Activated naive CD8-positive, alpha-beta T cell treated with anti-CD3 and anti-CD28 coated beads for 36 hours (primary cell): ENCODE measurements around the gene FHAD1. TPM values are rescaled to one million over a fixed set of nuclear protein-coding genes. Genes with fewer than 3 reads are reported as not detected.

Source experiments
- DNase-seq: peaks from one replicate; pipeline ENCODE4 v3.0.0; 2021
- H3K27ac Mint-ChIP-seq: one replicate; pipeline ENCODE4 v1.8.0; 2022; ENCODE audit warnings: mild to moderate bottlenecking, moderate library complexity, mixed read lengths
- H3K27me3 Mint-ChIP-seq: one replicate; pipeline ENCODE4 v1.8.0; 2022; ENCODE audit warnings: mild to moderate bottlenecking, mixed read lengths
- H3K36me3 Mint-ChIP-seq: one replicate; pipeline ENCODE4 v1.8.0; 2021; ENCODE audit warnings: mild to moderate bottlenecking, mixed read lengths
- H3K4me1 Mint-ChIP-seq: one replicate; pipeline ENCODE4 v1.8.0; 2021; ENCODE audit warnings: mixed read lengths
- H3K4me3 Mint-ChIP-seq: one replicate; pipeline ENCODE4 v1.8.0; 2022; ENCODE audit warnings: mild to moderate bottlenecking, moderate library complexity, mixed read lengths
- H3K9me3 Mint-ChIP-seq: one replicate; pipeline ENCODE4 v1.8.0; 2022; ENCODE audit warnings: mixed read lengths
- total RNA-seq, 2 experiments: library from RNA; stranded (reverse); gene quantifications; one replicate each; pipeline ENCODE4 v1.2.3, GENCODE V29; 2021

Gene FHAD1
- total RNA-seq, 2 experiments from 2014 or later, result 0.49 to 0.70 TPM

GRCh38 chr1:15391366-15391765 is 144.3 kb downstream of the FHAD1 start:
- Mint-ChIP-seq H3K4me3 (no peak overlapping the region), H3K27me3 (peaks cover 17% of the 10 kb centered on the region), H3K27ac (no peak overlapping the region), H3K9me3 (no peaks in the 10 kb centered on the region), H3K36me3 (no peaks in the 10 kb centered on the region), H3K4me1 (peaks cover 2% of the 10 kb centered on the region)
- DNase-seq, result no peak

- Mint-ChIP-seq H3K36me3 (peaks cover 4% of the 10 kb centered on the region), H3K27ac (no peak overlapping the region), H3K27me3 (no peaks in the 10 kb centered on the region), H3K9me3 (no peaks in the 10 kb centered on the region), H3K4me3 (no peak overlapping the region), H3K4me1 (no peaks in the 10 kb centered on the region)
- DNase-seq, result no peak
Measured at GRCh38 chr1:15393475-15394257, 146.6 kb downstream of the FHAD1 start.

- H3K27ac Mint-ChIP-seq, result no peak overlapping the region
- H3K36me3 Mint-ChIP-seq, result peaks cover 4% of the 10 kb centered on the region
- DNase-seq, result no peak
- no peaks in the 10 kb centered on the region for H3K27me3 Mint-ChIP-seq
- H3K4me1 Mint-ChIP-seq, result no peaks in the 10 kb centered on the region
- no peak overlapping the region for H3K4me3 Mint-ChIP-seq
- peaks cover 1% of the 10 kb centered on the region for H3K9me3 Mint-ChIP-seq
Measured at GRCh38 chr1:15394258-15394690, 147.3 kb downstream of the FHAD1 start.

GRCh38 chr1:15397236-15397635 is 150.2 kb downstream of the FHAD1 start:
- H3K36me3 Mint-ChIP-seq, result peaks cover 4% of the 10 kb centered on the region
- no peak for DNase-seq

GRCh38 chr1:15399710-15400109 is 152.7 kb downstream of the FHAD1 start:
- peaks cover 4% of the 10 kb centered on the region for H3K36me3 Mint-ChIP-seq
- no peak overlapping the region for H3K27ac Mint-ChIP-seq
- no peak for DNase-seq
- H3K9me3 Mint-ChIP-seq, result peaks cover 4% of the 10 kb centered on the region
- H3K4me1 Mint-ChIP-seq, result no peaks in the 10 kb centered on the region
- H3K27me3 Mint-ChIP-seq, result no peaks in the 10 kb centered on the region
- H3K4me3 Mint-ChIP-seq, result no peak overlapping the region

More at GRCh38 chr1:15397236-15397635, 150.2 kb downstream of the FHAD1 start:
- H3K27ac Mint-ChIP-seq, result no peak overlapping the region
- peaks cover 4% of the 10 kb centered on the region for H3K9me3 Mint-ChIP-seq
- H3K27me3 Mint-ChIP-seq, result no peaks in the 10 kb centered on the region
- no peaks in the 10 kb centered on the region for H3K4me1 Mint-ChIP-seq
- H3K4me3 Mint-ChIP-seq, result no peak overlapping the region

- no peak overlapping the region for H3K27ac Mint-ChIP-seq
- peaks cover 4% of the 10 kb centered on the region for H3K9me3 Mint-ChIP-seq
- peaks cover 4% of the 10 kb centered on the region for H3K36me3 Mint-ChIP-seq
- H3K4me3 Mint-ChIP-seq, result no peak overlapping the region
- no peaks in the 10 kb centered on the region for H3K27me3 Mint-ChIP-seq
- no peak for DNase-seq
- H3K4me1 Mint-ChIP-seq, result no peaks in the 10 kb centered on the region
Measured at GRCh38 chr1:15400627-15401026, 153.6 kb downstream of the FHAD1 start.

- H3K27me3 Mint-ChIP-seq, result no peaks in the 10 kb centered on the region
- H3K36me3 Mint-ChIP-seq, result peaks cover 4% of the 10 kb centered on the region
- no peak for DNase-seq
- peaks cover 4% of the 10 kb centered on the region for H3K9me3 Mint-ChIP-seq
- no peak overlapping the region for H3K27ac Mint-ChIP-seq
- no peaks in the 10 kb centered on the region for H3K4me1 Mint-ChIP-seq
- H3K4me3 Mint-ChIP-seq, result no peak overlapping the region
Measured at GRCh38 chr1:15401391-15402055, 154.5 kb downstream of the FHAD1 start.

GRCh38 chr1:15402809-15403450 is 155.9 kb downstream of the FHAD1 start:
- no peak for DNase-seq
- Mint-ChIP-seq H3K27ac (no peak overlapping the region), H3K4me3 (no peak overlapping the region), H3K36me3 (peaks cover 4% of the 10 kb centered on the region), H3K4me1 (peaks cover 3% of the 10 kb centered on the region), H3K27me3 (peaks cover 9% of the 10 kb centered on the region), H3K9me3 (peaks cover 4% of the 10 kb centered on the region)

- Mint-ChIP-seq H3K4me3 (no peak overlapping the region), H3K27ac (no peak overlapping the region), H3K4me1 (peaks cover 6% of the 10 kb centered on the region), H3K36me3 (no peaks in the 10 kb centered on the region), H3K27me3 (peaks cover 17% of the 10 kb centered on the region), H3K9me3 (peaks cover 4% of the 10 kb centered on the region)
- DNase-seq, result no peak
Measured at GRCh38 chr1:15403962-15404580, 157.0 kb downstream of the FHAD1 start.

- Mint-ChIP-seq H3K27ac (no peak overlapping the region), H3K36me3 (no peaks in the 10 kb centered on the region), H3K27me3 (peaks cover 20% of the 10 kb centered on the region), H3K4me1 (peaks cover 8% of the 10 kb centered on the region), H3K4me3 (no peak overlapping the region), H3K9me3 (no peaks in the 10 kb centered on the region)
- DNase-seq, result no peak
Measured at GRCh38 chr1:15405106-15405850, 158.3 kb downstream of the FHAD1 start.

GRCh38 chr1:15406614-15407559 is 159.9 kb downstream of the FHAD1 start:
- peaks cover 3% of the 10 kb centered on the region for H3K36me3 Mint-ChIP-seq
- no peak overlapping the region for H3K4me3 Mint-ChIP-seq
- peaks cover 13% of the 10 kb centered on the region for H3K4me1 Mint-ChIP-seq
- no peak overlapping the region for H3K27ac Mint-ChIP-seq
- no peaks in the 10 kb centered on the region for H3K9me3 Mint-ChIP-seq
- peaks cover 20% of the 10 kb centered on the region for H3K27me3 Mint-ChIP-seq
- no peak for DNase-seq

GRCh38 chr1:15407580-15407979 is 160.6 kb downstream of the FHAD1 start:
- DNase-seq, result no peak
- no peak overlapping the region for H3K27ac Mint-ChIP-seq
- no peaks in the 10 kb centered on the region for H3K9me3 Mint-ChIP-seq
- peaks cover 20% of the 10 kb centered on the region for H3K27me3 Mint-ChIP-seq
- H3K36me3 Mint-ChIP-seq, result peaks cover 6% of the 10 kb centered on the region
- H3K4me3 Mint-ChIP-seq, result no peak overlapping the region
- peaks cover 20% of the 10 kb centered on the region for H3K4me1 Mint-ChIP-seq

- H3K27me3 Mint-ChIP-seq, result peaks cover 20% of the 10 kb centered on the region
- H3K27ac Mint-ChIP-seq, result peak overlapping the region; percentile 52
- peaks cover 25% of the 10 kb centered on the region for H3K4me1 Mint-ChIP-seq
- peaks cover 8% of the 10 kb centered on the region for H3K36me3 Mint-ChIP-seq
- DNase-seq, result no peak
- H3K4me3 Mint-ChIP-seq, result peak overlapping the region; percentile 64
- H3K9me3 Mint-ChIP-seq, result no peaks in the 10 kb centered on the region
Measured at GRCh38 chr1:15408890-15409387, 161.9 kb downstream of the FHAD1 start.
